Stimulated activated CD8-positive, alpha-beta memory T cell treated with anti-CD3 and anti-CD28 coated beads, Interleukin-15, amount 100 ng/mL, for 24 hours (primary cell): ENCODE measurements around the gene C1QB.
"Not testable (repeated sequence)": the region's sequence is repeated elsewhere in the genome, so short reads cannot be mapped to it uniquely, and the experiment has no call there.

Experiments used
- DNase-seq: peaks from one replicate; pipeline ENCODE4 v3.0.0-alpha.2; 2020; ENCODE audit warnings: low read depth

The C1QB gene

DNA sequence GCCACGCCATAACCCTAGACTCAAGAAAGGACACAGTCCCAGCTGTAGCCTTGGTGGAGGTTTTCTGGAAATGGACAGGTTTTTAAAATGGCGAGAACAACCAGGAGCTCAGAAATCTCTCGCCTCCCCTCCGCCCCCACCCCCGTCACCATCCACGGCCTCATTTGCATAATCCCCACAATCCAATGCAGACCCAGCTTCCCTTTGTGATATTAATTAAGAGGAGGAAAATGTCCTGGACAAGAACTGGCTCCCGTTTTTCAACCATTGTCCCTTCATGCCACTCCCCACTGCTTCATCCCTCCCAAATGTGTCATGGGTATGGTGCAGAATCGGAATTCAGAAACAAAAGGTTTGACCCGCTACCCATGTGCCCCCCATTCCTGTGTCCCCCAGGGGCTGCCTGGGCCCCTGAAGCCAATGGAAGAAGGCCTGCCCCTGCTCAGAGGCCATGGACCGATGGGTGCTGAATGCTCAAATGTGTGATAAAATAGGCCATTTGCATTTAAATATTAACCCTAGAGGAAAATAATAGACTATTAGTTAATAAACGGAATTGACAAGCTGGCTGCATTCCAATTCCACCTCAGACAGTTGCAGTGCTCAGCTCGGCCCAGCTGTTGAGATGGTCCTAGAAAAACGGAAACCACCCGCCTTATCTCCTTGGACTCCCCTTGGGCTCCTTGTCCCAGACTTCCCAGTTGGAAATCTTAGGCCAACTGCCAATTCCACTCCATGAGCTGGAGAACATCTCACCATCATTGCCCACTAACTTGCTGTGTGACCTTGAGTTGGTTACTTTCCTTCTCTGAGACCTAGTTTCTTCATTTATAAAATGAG is 46.9 kb downstream of the C1QB start:
- DNase-seq, result no peak

DNA sequence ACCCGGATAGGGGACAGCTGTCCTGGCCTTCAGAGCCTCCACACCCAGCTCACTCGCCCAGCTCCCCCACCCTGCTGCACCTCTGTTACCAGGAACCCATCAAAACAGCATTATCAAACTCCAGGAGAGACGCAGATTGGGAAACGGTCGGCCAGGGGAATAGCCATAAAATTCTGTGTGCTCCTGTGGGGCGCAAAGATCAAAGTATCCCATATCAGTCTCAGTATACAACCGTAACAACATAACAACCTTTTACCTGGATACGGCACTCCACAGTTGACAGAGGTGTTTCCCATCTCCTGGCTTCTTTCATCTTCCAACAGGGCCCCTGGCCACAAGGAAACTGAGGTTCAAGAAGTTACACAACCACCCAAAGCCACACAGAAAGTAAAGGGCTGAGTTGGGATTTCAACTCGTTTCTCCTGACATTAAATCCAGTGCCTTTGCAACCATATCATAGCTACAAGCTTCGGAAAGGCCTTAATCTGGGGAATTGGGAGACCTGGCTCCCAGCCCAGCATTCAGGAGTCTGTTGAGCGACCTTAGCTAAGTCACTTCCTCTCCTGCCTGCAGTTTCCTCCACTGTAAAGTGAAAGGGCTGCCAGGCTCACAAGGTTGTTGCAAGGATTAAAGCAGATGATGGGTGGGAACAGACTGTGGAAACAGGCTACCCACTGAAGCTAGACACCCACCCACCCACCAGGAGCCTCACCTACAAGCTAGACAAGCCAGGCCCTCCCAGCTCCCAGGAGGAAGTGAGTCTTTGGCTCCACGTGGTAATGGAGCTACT is 49.5 kb downstream of the C1QB start:
- DNase-seq, result no peak

DNA sequence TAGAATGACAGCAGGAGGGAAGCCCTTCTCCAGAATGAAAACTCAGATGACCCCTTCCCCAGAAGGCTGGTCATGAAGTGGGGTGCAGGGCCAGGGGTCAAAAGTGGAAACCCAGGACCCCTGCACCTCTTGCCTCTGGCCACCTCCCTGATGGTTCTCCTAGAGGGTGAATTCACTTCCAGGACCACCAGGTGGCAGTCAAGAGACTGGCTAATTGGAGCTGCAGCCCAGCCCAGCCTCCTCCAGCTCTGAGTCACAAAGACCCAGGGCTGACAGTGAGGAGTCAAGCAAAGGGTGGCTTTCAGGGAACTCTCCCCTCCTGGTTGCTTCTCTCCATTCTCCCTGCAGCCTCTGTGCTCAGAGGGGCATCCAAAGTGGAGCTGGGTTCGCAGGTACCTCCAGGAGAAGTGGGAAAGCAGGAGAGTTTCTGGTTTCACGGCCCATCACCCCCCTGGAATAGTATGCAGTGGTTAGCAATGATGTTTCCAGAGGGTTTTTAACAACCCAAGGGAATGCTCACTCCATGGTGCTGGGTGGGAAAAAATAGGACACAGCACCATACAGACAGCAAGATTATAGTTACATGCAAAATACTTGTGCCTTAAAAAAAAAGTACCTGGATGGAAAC is 51.5 kb downstream of the C1QB start:
- peak; percentile 35 for DNase-seq

DNA sequence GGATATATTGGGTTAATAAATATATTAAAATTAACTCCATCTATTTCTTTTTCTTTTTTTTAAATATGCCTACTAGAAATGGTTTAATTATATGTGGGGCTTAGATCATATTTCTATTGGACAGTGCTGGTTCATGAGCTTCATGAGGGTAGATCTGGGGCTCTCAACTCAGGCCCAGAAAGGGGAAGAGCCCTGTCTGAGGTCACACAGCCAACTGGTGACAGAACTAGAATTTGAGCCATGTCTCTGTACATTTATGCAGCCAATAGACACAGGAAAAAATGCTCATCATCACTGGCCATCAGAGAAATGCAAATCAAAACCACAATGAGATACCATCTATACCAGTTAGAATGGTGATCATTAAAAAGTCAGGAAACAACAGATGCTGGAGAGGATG is 52.5 kb downstream of the C1QB start:
- no peak for DNase-seq

DNA sequence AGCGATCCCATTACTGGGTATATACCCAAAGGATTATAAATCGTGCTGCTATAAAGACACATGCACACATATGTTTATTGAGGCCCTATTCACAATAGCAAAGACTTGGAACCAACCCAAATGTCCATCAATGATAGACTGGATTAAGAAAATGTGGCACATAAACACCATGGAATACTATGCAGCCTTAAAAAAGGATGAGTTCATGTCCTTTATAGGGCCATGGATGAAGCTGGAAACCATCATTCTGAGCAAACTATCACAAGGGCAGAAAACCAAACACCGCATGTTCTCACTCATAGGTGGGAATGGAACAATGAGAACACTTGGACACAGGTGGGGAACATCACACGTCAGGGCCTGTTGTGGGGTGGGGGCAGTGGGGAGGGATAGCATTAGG is 53.1 kb downstream of the C1QB start:
- DNase-seq, result not testable (repeated sequence)

DNA sequence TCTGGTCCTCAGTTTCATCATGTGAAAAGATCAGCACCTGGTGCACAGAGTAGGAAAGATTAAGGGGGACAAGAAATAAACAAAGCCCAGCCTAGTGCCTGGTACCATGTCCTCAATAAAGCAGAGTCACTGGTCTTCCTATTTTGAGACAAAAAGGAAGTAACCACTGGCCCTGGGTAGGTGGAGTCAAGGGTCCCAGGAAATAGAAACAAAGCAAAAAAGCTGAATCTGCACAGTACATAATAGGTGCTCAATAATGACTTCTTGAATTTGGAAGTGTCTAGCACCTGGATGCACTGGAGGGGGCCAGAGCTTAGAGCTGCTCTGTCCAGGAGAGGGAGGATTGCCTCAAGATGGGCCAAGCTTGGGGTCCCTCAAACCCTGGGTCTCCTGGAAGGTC is 55.7 kb downstream of the C1QB start:
- DNase-seq, result no peak

DNA sequence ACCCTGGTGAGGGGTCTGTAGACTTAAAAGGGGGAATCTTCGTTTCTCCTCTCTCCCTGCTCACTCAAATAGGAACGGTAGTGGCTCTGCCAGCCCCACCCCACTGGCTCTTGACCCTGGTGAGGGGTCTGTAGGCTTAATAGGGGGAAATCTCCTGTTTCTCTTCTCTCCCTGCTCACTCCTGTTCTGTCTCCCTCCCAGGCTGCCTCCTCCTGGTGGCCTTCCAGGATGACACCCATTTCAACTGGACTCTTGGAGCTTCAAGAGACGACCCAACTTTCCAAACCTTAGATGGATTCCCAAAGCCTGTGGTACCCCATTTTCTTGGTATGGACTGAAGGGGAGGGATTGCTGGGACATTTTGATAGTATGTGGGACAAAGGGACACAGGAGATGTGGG is 56.2 kb downstream of the C1QB start:
- no peak for DNase-seq

DNA sequence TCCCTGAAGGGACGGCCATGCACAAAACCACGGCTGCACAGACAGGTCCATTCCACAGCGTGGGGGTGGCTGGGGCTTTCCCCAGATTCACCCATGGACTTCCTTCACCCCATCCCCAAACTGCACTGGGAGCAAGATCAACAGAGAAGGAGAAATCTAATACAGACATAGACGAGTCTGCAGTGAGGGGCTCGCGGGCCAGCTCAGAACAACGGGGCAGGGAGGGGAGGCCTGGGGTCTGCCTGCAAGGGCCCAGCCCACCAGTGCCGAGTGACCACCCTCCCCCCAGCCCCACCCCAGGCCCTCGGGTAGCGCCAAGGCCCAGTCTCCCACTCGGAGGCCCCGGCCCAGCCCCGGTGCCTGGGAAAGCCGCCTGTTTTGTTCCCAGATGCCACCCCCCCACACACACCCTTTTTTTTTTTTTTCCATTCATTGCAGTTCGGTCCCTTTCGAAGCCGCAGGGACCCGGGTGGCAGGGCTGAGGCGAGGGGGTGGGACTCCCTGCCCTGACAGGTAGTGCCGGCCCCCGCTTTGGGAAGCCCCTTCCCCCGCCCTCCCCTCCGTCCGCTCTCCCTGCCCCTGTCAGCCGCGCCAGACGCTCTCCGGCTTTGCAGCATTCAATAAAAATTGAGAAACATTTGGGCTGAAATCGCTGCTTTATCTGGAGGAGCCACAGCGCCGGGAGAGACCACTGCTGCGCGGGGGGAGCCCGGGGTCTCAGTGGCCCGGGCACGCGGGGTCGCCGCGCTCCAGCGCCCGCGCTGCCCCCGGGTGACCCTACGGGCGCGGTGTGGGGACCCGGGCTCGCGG is 57.1 kb downstream of the C1QB start:
- no peak for DNase-seq

DNA sequence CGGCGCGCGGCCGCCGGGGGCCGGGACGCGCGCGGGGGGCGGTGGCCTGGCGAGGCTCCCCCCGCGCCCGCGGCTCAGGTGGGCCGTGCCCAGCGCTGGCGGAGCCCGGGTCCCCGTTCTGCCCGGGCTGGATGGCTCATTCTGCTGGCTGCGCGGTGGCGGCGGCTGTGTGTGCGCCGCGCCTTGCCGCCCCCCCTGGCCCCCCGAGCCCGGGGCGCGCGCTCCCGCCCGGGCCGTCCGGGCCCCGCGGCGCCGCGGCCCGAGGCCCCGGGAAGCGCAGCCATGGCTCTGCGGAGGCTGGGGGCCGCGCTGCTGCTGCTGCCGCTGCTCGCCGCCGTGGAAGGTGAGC is 57.6 kb downstream of the C1QB start, which contains the start of gene EPHB2:
EPHB2 (plus strand) TSS at position 139 of the 349 bp plus-strand sequence; CDS start at position 283, 144 bp downstream.
- no peak for DNase-seq

DNA sequence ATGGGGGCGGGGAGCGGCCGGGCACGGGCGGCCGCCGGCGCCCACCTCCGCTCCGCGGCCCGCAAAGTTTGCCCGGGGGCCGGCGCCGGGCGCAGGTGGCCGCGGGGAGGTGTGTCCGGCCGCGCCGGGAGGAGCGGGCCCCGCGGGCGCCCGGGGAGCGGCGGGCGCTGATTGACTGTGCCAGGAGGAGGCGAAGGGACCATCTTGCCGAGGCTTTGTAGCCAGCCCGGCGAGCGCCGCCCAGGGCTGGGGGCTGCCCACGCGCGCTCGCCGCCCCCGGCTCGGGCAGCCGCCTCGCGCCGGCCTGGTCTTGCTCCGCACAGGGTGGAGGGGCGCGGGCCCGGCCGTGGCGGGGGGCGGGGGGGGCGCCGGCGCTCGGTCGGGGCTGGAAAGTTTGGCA is 58.0 kb downstream of the C1QB start:
- no peak for DNase-seq
